ENCODE measurements around the gene MARCO. TPM values are rescaled to one million over a fixed set of nuclear protein-coding genes. Genes with fewer than 3 reads are reported as not detected.

MARCO gene
- polyA plus RNA-seq, 3 donors = 12.7 to 43.7 (median 37.7) TPM

GRCh38 chr2:119010336-119010735, 68.3 kb downstream of the MARCO start:
- intact Hi-C loops (cut with micrococcal nuclease) = loop anchor here (5.0 to 10.0 kb wide), 4 partner anchors 117 to 284 kb away; no protein-coding TSS in a partner anchor
- Histone ChIP-seq H3K9me3 (replicated peaks in 1 of 2; ENCODE audit: control insufficient read depth in 1 of 2, insufficient read depth in 1 of 2, low read length in 2 of 2) (no peaks in the 10 kb centered on the region), H3K36me3 (replicated peaks in 1 of 2; ENCODE audit: control insufficient read depth in 1 of 2, insufficient read depth in 2 of 2, low read length in 2 of 2) (no peaks in the 10 kb centered on the region), H3K27me3 (ENCODE audit: control insufficient read depth in 2 of 2, insufficient read depth in 2 of 2, low read length in 2 of 2) (peaks cover 8 to 27% of the 10 kb centered on the region in 2 donors), H4K20me1 (ENCODE audit: insufficient read depth, low read length) (no peaks in the 10 kb centered on the region), H2AFZ (ENCODE audit: insufficient read depth, low read depth, low read length, poor library complexity, severe bottlenecking) (no peak overlapping the region), H3K4me1 (ENCODE audit: control insufficient read depth in 1 of 2, insufficient read depth in 2 of 2, low read length in 2 of 2) (peaks cover 20 to 29% of the 10 kb centered on the region in 2 donors), H3K27ac (ENCODE audit: low read depth in 1 of 2, low read length in 2 of 2) (no peak overlapping the region), H3K4me2 (replicated peaks; ENCODE audit: extremely low read depth, low read length, poor library complexity, severe bottlenecking) (no peak overlapping the region), H3K79me2 (ENCODE audit: insufficient read depth, low read length) (no peaks in the 10 kb centered on the region), H3K9ac (ENCODE audit: insufficient read depth, low read length, poor library complexity, severe bottlenecking) (no peak overlapping the region), H3K4me3 (replicated peaks in 1 of 3; ENCODE audit: low read depth in 2 of 3, low read length in 3 of 3) (no peak overlapping the region)
- H3K4me1 Mint-ChIP-seq = peaks cover 39% of the 10 kb centered on the region
- DNase-seq = no peak
- peaks cover 0 to 4% of the 10 kb centered on the region in 2 donors for H3K36me3 Mint-ChIP-seq
- H3K27me3 Mint-ChIP-seq (ENCODE audit: low read depth in 3 of 3) = peaks cover 26 to 38% (median 37%) of the 10 kb centered on the region in 3 donors
- H3K4me3 Mint-ChIP-seq = peak overlapping the region in 1 of 2 donors; percentile 75
- TF ChIP-seq, protein P1, sequence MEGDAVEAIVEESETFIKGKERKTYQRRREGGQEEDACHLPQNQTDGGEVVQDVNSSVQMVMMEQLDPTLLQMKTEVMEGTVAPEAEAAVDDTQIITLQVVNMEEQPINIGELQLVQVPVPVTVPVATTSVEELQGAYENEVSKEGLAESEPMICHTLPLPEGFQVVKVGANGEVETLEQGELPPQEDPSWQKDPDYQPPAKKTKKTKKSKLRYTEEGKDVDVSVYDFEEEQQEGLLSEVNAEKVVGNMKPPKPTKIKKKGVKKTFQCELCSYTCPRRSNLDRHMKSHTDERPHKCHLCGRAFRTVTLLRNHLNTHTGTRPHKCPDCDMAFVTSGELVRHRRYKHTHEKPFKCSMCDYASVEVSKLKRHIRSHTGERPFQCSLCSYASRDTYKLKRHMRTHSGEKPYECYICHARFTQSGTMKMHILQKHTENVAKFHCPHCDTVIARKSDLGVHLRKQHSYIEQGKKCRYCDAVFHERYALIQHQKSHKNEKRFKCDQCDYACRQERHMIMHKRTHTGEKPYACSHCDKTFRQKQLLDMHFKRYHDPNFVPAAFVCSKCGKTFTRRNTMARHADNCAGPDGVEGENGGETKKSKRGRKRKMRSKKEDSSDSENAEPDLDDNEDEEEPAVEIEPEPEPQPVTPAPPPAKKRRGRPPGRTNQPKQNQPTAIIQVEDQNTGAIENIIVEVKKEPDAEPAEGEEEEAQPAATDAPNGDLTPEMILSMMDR (IDR thresholded peaks at IDR 0.05) = no peak
- peaks cover 0 to 4% (median 2%) of the 10 kb centered on the region in 7 donors for H3K9me3 Mint-ChIP-seq
- no peak overlapping the region for H3K27ac Mint-ChIP-seq
- WGBS (ENCODE audit: insufficient coverage) = 82% methylated on average over 5 of the region's 9 CpGs

DNA sequence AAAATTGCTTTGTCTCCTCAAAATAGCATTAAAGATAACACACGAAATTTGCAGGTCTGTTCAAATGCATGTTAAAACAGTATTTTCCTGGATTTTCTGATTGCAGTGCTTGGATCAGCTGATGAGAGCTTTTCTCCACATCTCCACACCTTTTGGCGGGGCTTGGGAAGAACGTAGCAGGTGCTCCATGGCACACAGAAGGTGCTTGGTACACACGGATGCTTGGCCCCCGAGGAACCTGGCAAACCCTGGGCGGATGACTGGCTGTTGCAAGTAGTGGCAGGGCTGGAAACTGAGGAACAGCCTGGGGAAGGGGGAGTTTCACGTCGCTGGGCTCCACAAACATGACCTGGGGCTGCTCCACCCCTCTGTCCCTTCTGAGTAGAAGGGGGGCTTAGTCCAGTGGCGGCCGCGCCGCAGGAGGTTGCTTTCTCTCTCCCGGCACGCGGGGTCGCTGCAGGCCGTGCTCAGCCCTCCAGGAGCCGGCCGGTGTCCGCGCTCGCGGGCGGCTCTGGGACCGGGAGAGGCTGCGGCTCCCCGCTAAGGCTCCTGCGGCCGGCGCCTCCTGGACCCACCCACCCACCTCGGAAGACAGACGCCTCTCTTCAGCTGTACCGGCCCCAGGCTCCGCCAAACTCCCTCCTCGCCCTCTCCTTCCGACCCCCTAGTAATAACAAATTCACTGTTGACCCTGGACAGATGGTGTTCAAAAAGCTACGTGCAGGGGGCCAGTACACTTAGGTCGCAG, 69.3 kb downstream of the MARCO start:
- Histone ChIP-seq H2AFZ (ENCODE audit: insufficient read depth, low read depth, low read length, poor library complexity, severe bottlenecking) (no peak overlapping the region), H4K20me1 (ENCODE audit: insufficient read depth, low read length) (no peaks in the 10 kb centered on the region), H3K4me1 (ENCODE audit: control insufficient read depth in 1 of 2, insufficient read depth in 2 of 2, low read length in 2 of 2) (peaks cover 16 to 24% of the 10 kb centered on the region in 2 donors), H3K27ac (ENCODE audit: low read depth in 1 of 2, low read length in 2 of 2) (no peak overlapping the region), H3K79me2 (ENCODE audit: insufficient read depth, low read length) (no peaks in the 10 kb centered on the region), H3K27me3 (ENCODE audit: control insufficient read depth in 2 of 2, insufficient read depth in 2 of 2, low read length in 2 of 2) (peaks cover 8 to 34% of the 10 kb centered on the region in 2 donors), H3K4me3 (replicated peaks in 1 of 3; ENCODE audit: low read depth in 2 of 3, low read length in 3 of 3) (no peak overlapping the region), H3K4me2 (replicated peaks; ENCODE audit: extremely low read depth, low read length, poor library complexity, severe bottlenecking) (no peak overlapping the region), H3K9ac (ENCODE audit: insufficient read depth, low read length, poor library complexity, severe bottlenecking) (no peak overlapping the region), H3K36me3 (replicated peaks in 1 of 2; ENCODE audit: control insufficient read depth in 1 of 2, insufficient read depth in 2 of 2, low read length in 2 of 2) (no peaks in the 10 kb centered on the region), H3K9me3 (replicated peaks in 1 of 2; ENCODE audit: control insufficient read depth in 1 of 2, insufficient read depth in 1 of 2, low read length in 2 of 2) (no peaks in the 10 kb centered on the region)
- TF ChIP-seq, protein P1 (IDR thresholded peaks at IDR 0.05) = peak; percentile 76
- H3K4me3 Mint-ChIP-seq = peak overlapping the region in 1 of 2 donors; percentile 75
- 13% methylated on average over 28 of the region's 38 CpGs for WGBS (ENCODE audit: insufficient coverage)
- H3K36me3 Mint-ChIP-seq = peaks cover 0 to 4% of the 10 kb centered on the region in 2 donors
- peaks cover 0 to 4% (median 3%) of the 10 kb centered on the region in 7 donors for H3K9me3 Mint-ChIP-seq
- DNase-seq = peak in 2 of 3 donors; percentile 36 to 55
- H3K27me3 Mint-ChIP-seq (ENCODE audit: low read depth in 3 of 3) = peaks cover 28 to 47% (median 45%) of the 10 kb centered on the region in 3 donors
- intact Hi-C loops (cut with micrococcal nuclease) = loop anchor here (5.0 to 10.0 kb wide), 4 partner anchors 116 to 283 kb away; no protein-coding TSS in a partner anchor
- H3K27ac Mint-ChIP-seq = peak overlapping the region in 1 of 7 donors; percentile 67
- H3K4me1 Mint-ChIP-seq = peaks cover 34% of the 10 kb centered on the region

Data from CD14-positive monocyte (primary cell).